MM.1S (cell line): ENCODE data around the gene CSNK2A3.

Experiments used
- CTCF ChIP-seq: fragments of 300-600 bp; sonication (generic); IDR thresholded peaks from 2 replicates; pipeline ENCODE4 v1.5.1; 2016; ENCODE audit warnings: antibody characterized with exemption, low read length, mixed read lengths
- EZH2 ChIP-seq: fragments of 300-600 bp; sonication (generic); optimal IDR thresholded peaks from 2 replicates; pipeline ENCODE3; 2017; ENCODE audit warnings: low read depth, mild to moderate bottlenecking, antibody characterized with exemption, low read length, mixed read lengths

GRCh38 chr11:11390068-11390771 is 37.2 kb upstream of the CSNK2A3 start:
- TF ChIP-seq EZH2 (no peak), CTCF (no peak)
